HuH-7 (cell line): Measurements from ENCODE around the gene SELENOW.

Source experiments
- DNase-seq: peaks from one replicate; pipeline ENCODE4 v3.0.0; 2011; ENCODE audit warnings: low spot score

The SELENOW gene

GRCh38 chr19:47824396-47824795 is 45.9 kb downstream of the SELENOW start:
- DNase-seq = no peak

GRCh38 chr19:47826800-47827199 is 48.3 kb downstream of the SELENOW start:
- no peak for DNase-seq

DNA sequence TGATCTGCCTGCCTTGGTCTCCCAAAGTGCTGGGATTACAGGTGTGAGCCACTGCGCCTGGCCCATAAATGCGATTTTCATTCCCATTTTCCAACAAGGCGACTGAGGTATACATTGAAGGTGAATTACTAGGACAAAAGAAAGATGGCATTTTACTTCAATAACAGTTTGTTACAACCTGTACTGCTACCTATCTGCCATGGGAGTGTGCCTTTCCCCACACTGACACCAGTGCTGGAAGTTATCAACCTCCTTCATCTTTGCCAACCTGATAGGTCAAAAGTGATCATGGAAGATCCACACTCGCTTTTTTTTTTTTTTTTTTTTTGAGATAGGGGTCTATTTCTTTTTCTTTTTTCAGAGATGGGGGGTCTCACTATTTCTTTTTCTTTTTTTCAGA is 54.2 kb downstream of the SELENOW start:
- DNase-seq = no peak
